ENCODE measurements around the gene KCNN1.
A peak's percentile ranks its signal among the peaks of the same experiment; 100 is the strongest.

Gene KCNN1

DNA sequence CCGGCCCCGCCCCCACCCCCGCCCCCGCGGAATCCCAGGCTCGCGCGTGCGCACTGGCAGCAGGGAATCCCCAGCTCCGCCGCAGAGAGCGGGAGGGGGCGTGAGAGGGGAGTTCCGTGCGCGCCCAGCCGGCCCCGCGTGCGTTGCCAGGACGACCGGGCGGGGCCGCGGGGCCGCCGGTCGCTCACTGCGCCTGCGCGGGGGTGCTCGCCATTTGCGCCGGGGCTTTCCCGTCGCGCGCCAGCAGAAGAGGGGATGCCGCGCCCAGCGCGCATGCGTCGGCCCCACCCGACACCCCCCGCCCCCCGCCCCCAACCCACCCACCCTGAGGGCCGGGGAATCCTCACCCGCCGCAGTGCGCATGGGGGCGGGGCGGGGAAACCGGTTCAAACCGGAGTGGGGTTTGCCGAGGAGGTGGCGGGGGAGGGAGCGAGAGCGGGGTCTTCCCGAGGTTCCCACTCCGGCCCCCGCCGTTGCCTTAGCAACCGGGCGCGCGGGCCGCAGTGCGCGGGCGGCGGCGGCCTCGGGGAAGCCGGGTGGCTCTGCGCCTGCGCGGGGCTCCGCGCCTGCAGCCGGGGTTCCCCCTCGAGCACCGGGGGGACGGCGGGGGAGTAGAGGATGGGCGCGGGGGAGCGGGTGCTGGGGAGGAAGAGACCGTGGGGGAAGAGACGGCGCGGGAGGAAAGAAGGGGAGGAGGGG lies 18.9 kb upstream of the KCNN1 start:
- DNase-seq, result peak; percentile 97

DNA sequence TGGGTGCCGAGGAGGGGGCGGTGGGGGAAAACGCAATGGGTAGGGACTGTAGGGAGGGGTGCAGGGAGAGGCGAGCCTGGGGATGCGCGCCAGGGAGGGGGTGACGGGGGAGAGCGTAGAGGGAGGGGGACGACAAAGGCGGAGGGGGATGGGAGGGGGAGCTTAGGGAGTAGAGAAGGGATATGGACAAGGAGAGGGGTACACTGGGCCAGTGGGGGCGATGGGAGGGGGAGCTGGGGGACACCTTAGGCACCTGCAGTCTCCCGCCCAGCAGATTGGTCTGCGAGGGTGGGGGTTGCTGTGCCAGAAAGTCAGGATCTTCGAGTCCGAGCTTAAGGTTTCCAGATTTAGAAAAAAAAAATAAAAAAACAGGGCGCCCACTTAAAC lies 18.4 kb upstream of the KCNN1 start:
- no peak for DNase-seq

DNA sequence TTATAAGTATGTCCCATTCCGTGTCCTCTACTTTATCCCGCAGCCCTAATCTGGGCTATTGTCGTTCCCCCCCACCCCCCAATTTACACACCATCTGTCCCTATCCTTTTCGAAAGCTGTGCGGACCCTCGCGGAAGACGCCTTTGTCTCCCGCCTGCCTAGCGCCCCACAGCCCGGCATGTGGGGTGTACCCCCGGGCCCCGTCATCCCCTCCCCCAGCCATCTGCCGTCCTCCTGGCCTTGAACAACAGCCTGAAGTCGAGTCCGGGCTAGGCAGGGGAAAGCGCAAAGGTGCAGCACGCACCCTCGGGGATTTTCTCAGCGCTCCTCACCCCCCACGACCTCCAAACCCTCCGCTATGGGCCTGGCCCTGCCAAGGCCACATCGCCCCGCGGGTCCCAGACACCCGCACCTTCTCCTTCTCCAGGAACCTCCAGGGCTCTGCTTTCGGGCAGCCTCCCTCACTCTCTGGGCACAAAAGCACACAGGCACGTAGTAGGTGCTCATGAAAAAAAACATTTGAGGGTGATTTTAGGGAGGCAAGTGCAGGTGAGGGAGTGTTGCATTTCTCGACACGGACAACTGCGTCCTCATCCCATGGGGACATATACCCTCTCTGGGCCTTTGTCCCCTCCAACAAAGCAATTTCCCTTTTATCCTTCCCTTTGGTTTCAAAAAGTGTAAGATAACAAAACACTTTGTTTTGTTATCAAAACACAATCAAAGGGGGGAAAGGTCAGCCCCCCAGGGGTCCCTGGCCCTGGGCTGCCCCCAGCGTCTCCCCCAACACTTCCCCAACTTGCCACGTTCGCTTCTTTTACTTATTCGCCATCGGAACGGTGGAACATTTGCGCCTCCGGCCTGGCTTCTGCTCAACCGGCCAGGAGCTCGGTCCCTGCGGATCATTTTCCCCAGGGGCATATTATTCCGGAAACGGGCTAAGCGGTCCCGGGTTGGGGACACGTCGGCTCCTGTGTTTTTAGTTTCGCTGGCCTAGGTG lies 17.7 kb upstream of the KCNN1 start:
- no peak for DNase-seq

DNA sequence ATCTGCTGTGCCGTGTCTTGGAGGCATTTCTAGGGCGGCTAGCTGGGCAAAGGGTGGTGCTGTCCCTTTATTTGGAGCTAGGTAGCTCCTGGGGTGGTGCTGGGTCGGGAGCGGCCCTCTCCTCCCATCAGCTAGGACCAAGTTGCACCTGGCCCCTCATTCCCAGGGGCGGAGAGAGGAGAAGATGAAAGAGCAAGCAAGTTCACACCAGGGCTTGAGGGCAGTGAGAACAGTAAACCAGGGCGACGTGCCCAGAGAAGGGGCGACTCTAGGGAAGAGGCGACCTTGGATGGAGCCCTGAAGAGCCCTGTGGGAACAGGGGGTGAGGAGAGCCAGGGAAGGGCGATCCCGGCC lies 17.0 kb upstream of the KCNN1 start:
- no peak for DNase-seq

DNA sequence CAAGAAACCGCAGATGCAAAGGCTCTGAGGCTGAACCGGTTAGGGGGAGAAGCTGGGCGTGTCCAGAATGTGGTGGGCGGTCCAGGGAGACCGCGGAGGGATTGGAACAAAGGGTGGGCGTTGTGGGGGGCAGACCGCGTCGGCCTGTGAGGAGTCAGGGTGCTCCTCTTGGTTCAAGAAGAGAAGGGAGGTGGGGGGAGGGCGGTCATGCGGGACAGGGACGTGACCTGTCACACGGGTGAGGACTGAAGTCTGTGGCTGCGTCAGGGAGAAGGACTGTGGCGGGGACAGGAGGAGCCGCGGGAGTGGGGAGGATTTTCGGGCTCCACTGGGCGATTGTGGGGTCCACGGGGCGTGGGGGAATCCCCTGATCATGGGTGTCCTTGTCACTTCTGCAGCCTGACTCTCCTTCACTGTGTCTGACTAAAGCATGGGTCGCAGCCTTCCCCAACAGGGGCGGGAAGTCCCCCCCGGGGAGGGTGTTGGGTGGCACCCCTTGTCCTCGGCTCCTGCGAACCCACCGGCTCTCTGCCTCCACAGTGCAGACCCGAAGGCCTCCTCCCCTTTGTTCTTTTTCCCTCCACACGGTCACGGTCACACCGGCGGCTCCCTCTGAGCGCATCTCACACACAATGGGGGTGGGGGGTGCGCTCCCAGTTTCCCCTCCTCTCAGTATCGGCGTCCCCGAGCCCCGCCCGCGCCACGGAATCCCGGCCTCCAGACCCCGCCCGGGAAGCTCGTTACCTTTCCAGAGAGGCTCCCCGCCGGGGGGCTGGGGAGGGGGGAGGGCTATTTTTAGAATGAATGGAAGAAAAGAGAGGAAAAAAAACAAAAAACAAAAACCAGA lies 16.4 kb upstream of the KCNN1 start:
- peak; percentile 69 for DNase-seq

DNA sequence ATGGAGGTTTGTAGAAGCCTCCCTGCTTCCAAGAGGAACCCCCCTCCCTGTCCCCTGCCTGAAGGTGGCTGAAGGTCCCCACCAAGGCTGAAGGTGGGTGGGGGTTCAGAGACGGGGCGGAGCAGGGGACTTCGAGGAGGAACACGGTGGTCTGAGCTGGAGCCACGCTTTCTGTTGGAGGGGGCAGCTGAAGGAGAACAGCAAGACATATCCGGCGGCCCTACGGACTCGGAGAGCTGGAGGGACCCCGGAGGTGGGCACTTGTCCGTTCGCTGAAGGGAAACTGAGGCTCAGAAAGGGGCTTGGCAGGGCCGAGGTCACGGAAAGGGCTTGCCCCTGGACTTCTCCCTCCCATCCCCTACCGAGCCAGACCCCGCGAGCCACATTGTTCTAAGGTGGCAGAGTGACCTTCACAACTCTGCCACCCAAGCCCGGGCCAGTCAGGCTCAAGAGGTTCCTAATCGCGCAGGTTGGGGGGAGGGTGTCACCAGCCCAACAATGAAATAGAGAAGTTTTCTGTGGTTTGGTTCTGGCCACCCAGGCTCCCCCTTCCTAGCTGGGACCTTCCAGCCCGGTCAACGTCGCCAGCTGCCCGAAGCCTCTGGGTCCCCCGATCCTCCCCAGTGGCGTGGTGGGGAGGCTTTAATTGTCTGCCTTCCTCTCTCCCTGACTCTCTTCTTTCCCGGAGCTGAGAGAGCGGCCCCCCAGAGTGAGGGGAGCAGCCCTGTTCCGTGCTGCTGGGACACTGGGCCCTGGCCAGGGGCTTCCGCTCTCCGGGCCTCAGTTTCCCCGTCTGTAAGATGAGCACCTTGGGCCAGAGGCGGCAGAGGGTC lies 15.5 kb upstream of the KCNN1 start:
- no peak for DNase-seq

DNA sequence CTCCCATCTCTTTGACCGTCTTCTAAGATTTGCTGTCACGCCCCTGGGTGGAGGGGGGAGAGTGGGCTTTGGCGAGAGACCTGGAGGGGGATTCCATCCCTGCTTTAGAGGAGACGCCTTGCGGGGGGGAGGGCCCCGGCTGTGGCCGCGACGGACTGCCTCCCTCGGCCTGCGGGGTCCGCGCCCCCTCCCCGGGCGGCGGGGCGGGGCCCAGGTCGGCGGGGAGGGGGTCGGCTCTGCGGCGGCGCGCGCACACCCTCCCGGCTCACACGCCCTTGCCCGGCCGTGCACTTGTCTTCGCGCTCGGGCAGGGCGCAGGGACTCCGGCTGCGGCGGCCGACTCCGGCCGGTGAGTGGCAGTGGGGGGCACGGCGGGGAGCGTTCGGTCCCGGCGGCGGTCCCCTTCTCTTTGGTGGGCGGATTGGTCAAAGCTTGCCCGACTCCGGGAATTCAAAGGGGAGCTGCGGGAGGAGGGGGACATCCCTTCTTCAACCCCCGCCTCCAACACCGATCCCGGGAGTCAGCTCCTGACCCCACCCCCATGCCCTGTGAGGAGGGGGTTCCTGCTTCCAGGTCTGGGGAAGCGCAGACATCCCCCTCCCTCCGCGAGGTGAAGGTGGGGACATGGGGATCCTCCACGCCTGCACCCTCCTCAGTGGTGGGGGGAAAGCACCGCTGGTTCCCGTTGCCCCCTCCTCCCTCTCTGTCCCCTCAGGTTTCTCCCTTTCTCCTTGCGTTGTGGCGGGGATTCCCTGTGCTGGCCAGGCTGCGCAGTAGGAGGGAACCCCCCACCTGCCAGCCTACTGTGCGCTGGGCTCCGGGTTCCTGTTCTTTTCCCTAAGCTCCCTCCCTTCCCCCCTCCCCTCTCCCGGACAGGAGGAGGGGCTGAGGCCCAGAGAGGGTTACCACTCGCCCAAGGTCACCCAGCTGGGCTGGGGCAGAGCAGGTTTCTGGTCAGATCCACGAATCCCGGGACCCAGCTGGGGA lies 14.6 kb upstream of the KCNN1 start:
- no peak for DNase-seq

DNA sequence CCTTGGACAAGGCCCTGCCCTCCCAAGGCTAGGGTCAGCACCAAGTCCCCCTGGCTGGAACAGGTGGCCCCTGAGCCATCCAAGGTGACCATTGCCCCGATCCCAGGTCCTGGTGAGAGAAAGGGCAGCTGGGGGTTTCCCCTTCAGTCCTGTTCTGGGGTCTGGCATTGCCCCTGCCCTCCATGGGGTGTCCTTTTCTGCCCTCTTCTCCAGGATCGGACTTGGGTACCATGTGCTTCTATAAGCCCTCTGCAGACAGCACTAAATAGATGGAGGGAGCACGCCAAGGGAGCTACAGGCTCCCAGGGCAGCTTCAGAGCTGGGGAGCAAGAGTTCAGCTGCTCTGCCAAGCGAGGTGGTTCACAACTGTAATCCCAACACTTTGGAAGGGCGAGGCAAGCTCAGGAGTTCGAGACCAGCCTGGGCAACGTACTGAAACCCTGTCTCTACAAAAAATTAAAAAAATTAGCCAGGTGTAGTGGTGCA lies 13.5 kb upstream of the KCNN1 start:
- DNase-seq, result no peak

DNA sequence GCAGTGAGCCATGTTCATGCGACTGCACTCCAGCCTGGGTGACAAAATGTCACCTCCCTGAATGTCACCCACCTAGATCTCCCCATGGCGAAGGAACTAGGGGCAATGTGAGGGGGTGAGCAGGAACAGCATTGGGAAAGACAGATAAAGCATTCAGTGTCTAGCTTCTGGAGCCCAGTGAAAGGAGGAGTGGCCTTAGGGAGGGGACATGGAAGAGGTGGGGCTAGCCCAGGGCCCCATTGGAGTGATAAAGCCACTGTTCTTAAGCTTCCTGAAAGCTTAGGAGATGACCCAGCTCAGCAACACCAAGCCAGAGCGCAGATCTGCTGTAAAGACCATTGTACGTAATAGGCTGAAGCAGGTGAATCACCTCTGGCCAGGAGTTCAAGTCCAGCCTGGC lies 13.0 kb upstream of the KCNN1 start:
- DNase-seq, result no peak

DNA sequence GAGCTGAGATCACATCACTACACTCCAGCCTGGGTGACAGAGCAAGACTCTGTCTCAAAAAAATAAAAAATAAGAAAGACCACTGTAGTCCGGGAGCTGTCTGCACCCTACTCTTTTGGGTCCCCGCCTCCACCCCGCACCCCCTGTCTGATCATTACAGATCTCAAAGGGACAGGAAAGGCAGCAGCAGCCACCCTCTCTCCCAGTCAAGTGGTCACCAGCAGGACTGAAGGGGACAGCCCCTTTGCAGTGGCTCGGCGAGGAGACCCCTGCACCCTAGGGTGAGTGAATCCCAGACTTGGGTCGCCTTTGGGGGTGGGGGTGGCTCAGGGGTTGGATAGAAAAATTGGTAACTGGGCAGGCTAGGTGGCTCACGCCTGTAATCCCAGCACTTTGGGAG lies 12.5 kb upstream of the KCNN1 start:
- DNase-seq, result no peak

DNA sequence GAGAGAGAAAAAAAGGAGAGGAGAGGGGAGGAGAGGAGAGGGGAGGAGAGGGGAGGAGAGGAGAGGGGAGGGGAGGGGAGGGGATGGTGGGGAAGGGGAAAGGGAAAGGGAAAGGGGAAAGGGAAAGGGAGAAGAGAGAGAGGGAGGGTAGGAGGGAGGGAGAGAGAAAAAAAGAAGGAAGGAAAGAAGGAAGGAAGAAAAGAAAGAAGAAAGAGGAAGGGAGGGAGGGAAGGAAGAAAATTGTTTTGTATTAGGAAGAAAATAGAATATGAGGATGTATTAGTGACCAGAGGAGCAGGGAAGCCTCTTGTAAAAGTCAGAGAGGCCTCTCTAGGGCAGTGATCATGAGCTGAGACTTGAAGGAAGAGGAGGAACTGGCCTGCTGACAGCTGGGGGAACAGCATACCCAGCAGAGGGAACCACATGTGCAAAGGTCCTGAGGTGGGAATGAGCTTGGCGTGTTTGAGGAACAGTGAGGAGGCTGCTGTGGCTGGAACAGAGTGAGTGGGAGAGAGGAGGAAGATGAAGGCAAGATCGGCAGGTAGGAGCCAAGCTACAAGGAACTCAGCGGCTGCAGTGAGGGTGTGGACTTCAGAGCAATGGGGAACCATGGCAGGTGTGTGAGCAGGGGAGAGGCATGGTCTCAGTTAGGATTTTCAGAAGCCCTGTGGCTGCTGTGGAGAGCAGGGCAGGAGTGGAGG lies 9.6 kb upstream of the KCNN1 start:
- no peak for DNase-seq

DNA sequence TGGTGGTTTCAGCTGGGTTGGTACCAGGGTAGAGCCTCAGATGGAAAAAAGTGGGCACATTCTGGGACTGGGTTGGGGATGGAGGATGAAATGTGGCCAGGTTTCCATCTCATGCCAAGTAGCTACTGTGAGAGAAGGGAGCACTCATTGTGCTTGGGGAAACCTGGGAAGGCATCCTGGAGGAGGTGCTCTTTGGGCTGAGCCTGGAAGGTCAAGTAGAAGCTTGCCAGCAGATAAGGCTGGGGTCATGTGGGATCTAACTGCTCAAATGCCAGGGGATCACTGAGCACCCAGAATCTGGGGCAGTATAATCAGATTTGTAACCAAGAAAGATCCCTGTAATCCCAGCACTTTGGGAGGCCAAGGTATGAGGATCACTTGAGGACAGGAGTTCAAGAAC lies 9.0 kb upstream of the KCNN1 start:
- no peak for DNase-seq

DNA sequence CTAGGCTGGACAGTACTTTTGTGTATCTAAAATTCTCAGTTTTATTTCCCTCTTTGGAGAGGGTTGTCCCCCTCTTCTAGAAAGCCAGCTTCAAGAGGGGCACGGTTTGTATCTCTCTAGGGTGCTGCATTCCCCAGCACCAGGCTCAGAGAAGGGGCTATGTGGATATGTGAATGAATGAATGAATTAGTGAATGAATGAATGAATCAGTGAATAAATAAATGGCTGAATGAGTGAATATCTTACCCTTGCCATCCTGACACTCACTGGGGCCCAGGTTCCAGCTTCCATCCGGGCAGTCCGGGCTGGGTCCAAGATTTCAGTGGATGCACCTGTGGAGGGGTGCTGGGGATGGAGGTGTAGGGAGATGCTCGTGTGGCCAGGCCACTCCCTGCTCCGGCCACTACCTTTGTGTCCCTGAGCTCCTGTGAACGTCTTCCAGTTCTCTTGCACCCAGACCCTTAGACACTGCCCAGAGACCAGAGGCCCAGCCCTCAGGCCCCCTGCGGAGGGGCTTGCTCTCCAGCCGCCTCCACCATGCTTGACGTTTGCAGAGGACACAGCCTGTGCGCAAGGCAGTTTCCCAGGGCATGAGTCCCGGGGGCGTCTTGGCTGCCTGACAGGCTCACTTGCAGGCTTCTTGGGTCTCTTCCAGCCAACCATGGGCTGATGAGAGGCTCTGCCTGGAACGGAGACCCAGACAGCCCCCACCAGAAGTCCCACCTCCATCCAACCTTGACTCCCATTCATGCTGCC lies 2.8 kb upstream of the KCNN1 start:
- no peak for DNase-seq

DNA sequence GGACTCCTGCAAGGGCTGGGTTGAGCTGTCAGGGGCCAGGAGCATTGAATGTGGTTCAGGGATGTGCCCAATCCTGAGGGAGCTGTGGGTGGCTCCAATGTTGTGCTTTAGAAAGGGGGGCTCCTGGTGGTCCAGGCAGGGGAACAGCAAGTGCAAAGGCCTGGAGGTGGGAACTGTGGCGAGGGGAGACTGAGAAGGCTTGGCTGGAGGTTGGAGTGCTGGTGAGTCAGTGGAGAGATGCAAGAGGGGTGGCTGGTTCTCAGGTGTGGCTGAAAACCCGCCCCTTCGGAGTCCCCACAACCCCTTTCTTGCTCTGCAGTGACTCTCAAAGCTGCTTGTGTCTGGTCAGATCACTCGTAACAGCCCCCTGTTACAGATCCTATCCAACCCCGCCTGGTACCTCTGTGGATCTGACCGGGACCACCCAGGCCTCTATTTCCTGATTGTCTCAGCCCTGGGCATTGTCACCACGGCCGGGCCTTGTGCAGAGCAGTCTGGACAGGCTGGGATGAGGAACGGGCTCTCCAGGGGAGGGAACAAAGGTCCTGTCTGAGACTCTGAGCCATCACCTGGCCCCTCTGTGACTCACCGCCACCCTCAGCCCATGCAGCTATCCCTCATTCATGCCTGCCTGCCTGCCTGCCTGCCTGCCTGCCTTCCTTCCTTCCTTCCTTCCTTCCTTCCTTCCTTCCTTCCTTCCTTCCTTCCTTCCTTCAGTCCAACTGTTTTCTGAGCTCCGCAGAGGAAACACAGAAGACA lies 1.4 kb upstream of the KCNN1 start:
- peak; percentile 85 for DNase-seq

DNA sequence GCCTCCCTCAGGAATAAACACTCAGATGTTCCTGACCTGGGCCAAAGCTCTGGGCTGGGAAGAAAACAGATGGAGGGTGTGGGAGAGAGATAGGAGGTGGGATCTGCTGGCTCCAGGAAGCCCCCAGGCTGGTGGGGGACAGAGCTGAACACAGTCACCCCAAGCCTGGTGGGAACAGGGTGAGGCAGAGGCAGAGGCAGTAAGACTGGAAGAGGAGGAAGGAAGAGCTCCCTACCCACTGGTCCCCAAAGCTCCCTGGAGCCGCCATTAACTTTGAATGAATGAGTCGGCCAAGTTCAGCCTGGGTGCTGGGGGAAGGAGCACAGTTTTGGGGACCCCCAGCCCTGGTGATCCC lies 801 bp upstream of the KCNN1 start:
- no peak for DNase-seq

DNA sequence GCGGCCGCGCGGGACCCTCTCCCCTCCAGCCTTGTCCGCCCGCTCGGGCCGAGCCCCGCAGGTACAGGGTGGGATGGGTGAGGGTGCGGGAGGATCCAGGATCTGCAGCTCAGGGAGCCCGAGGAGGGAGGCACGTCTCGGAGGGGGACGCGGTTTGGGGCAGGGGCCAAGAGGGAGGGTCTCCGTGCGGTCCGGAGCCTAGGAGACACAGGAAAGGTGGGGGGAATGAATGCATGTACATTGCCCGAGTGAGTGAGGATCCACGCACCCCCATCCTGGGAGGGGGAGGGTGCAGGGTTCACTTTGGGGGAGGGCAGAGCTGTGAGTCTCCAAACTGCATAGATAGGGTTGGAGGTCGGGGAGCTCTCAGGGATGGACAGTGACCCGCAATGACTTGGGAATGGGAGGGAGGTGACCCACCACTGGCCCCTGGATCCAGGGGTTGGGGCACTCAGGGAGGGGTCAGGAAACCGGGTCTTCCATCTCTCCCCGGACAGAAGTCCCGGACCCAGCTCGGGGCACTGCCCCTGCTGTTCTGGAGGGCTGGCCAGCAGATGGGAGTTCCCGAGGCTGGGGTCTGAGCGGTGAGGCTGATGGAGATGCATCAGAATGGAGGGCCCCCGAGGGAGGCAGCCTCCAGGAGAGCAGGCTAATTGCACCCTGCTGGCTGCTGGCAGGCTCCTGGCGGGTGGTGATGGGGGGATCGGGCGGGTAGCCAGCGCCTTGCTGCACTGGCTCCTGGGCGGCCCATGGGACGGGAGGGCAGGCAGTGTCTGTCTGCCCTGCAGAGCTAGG lies 547 bp downstream of the KCNN1 start:
- DNase-seq, result no peak

DNA sequence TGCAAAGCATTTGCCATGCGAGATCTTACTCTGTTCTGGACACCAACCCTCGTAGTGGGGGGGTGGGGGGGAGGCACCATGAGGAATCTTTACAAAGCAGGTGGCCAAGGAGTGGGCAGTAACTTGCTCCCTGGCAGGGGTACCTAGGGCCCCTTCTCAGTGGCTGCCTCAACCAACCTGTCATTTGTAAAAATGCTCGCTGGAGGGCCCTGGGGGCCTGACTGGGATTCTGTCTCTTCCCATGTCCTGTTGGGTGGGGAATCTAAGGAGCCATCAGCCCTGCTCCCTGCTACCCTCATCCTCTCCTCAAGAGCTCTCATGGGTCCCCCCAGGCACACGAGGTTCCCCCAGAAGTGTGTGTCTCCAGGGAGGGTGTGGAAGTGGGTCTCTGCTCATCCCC lies 1.5 kb downstream of the KCNN1 start:
- DNase-seq, result no peak

Data from islet precursor cell (in vitro differentiated cells).